ENCODE results near the gene CACNA2D3.

The CACNA2D3 gene

GRCh38 chr3:54378184-54378583 lies 255.8 kb downstream of the CACNA2D3 start:
- no peak overlapping the region for H3K4me3 ChIP-seq (ENCODE audit: control insufficient read depth, low read depth, low read length)
- DNase-seq (ENCODE audit: low read depth), result no peak
- no peak for TF ChIP-seq CTCF (IDR thresholded peaks at IDR 0.05; ENCODE audit: control insufficient read depth, insufficient read depth, low read depth, low read length, missing control alignments)

GRCh38 chr3:54384279-54384678 lies 261.9 kb downstream of the CACNA2D3 start:
- no peak for TF ChIP-seq CTCF (IDR thresholded peaks at IDR 0.05; ENCODE audit: control insufficient read depth, insufficient read depth, low read depth, low read length, missing control alignments)
- no peak overlapping the region for H3K4me3 ChIP-seq (ENCODE audit: control insufficient read depth, low read depth, low read length)
- no peak for DNase-seq (ENCODE audit: low read depth)

GRCh38 chr3:54390582-54390981 lies 268.2 kb downstream of the CACNA2D3 start:
- H3K4me3 ChIP-seq (ENCODE audit: control insufficient read depth, low read depth, low read length), result no peak overlapping the region
- no peak for DNase-seq (ENCODE audit: low read depth)
- no peak for TF ChIP-seq CTCF (IDR thresholded peaks at IDR 0.05; ENCODE audit: control insufficient read depth, insufficient read depth, low read depth, low read length, missing control alignments)

DNA sequence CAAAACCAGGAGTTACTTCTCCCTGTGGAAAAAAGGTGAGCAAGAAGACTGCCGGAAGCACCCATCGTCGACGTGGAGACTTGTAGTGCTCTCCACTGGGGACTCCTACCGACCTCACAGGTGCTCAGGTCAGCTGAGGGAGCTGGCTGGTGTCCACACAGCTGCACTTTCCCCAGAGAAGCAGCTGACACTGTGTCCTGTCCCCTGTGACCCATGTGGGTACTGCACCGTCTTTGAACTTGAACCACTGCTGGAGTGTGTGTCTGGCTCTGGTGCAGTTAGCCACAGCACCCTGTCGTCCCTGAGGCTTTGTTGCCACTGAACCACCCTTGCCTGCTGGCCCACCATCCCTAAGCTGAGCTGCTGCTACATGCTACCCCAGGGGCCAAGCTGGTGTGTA lies 270.8 kb downstream of the CACNA2D3 start:
- H3K4me3 ChIP-seq (ENCODE audit: control insufficient read depth, low read depth, low read length), result no peak overlapping the region
- DNase-seq (ENCODE audit: low read depth), result no peak
- TF ChIP-seq CTCF (IDR thresholded peaks at IDR 0.05; ENCODE audit: control insufficient read depth, insufficient read depth, low read depth, low read length, missing control alignments), result no peak

DNA sequence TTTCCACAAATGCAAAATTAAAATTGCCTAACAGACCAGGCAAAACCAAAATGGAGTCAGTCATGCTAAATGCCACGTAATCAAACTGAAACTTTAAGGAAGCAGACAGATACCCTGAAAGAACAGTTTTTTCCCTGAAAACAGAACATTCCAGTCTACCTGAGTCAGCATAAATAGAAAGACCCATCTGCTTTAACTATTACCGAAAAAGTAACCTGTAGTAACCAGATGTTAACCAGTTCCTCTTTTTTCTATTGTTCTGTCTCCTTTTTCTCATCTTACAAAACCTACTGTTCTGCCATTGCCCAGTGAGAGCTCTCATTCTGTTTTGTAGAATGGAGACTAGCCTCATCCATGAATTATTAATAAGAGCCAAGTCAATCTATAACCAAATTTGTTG lies 286.0 kb downstream of the CACNA2D3 start:
- no peak for DNase-seq (ENCODE audit: low read depth)
- H3K4me3 ChIP-seq (ENCODE audit: control insufficient read depth, low read depth, low read length), result no peak overlapping the region
- no peak for TF ChIP-seq CTCF (IDR thresholded peaks at IDR 0.05; ENCODE audit: control insufficient read depth, insufficient read depth, low read depth, low read length, missing control alignments)

DNA sequence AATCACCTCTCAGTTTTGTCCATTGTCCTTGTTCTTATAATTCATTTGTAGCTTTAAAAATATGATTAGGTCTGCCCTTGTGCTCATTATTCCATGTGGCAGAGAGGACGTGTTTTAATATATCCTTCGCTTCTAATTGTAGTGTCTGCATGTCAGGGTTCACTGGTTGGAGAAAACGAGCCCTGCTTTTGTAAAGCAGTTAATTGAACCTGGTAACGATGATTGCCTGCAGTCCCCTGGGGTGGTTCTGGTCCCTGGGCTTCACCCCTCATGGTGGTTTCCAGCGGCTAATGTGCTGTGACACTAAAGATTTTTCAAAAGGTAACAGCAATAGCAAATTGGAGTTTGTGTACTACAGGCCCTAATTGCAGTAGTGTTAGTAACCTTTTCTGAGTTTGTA lies 299.6 kb downstream of the CACNA2D3 start:
- no peak for DNase-seq (ENCODE audit: low read depth)
- H3K4me3 ChIP-seq (ENCODE audit: control insufficient read depth, low read depth, low read length), result no peak overlapping the region
- no peak for TF ChIP-seq CTCF (IDR thresholded peaks at IDR 0.05; ENCODE audit: control insufficient read depth, insufficient read depth, low read depth, low read length, missing control alignments)

DNA sequence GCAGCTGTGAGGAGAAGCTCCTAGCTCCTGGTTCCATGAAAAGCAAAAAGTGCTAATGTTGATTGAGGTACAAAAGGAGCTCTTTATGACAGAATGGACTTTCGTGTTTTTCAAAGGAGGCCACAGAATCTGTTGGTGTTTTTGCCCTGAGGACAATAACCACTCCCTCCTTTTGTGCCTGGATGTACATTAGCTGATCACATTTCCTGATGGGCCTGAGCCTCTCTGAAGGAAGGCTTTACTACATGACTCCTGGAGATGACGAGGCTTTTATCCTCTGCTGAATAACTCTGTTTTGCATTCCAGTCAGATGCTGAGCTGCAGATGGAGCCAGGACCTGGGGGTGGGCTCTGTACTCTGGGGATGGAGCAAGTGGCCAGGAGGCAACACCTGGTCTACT lies 301.9 kb downstream of the CACNA2D3 start:
- DNase-seq (ENCODE audit: low read depth), result no peak
- no peak for TF ChIP-seq CTCF (IDR thresholded peaks at IDR 0.05; ENCODE audit: control insufficient read depth, insufficient read depth, low read depth, low read length, missing control alignments)
- no peak overlapping the region for H3K4me3 ChIP-seq (ENCODE audit: control insufficient read depth, low read depth, low read length)

Measured in AG09309 (cell line).